ENCODE data around the gene POMT1.

DNA sequence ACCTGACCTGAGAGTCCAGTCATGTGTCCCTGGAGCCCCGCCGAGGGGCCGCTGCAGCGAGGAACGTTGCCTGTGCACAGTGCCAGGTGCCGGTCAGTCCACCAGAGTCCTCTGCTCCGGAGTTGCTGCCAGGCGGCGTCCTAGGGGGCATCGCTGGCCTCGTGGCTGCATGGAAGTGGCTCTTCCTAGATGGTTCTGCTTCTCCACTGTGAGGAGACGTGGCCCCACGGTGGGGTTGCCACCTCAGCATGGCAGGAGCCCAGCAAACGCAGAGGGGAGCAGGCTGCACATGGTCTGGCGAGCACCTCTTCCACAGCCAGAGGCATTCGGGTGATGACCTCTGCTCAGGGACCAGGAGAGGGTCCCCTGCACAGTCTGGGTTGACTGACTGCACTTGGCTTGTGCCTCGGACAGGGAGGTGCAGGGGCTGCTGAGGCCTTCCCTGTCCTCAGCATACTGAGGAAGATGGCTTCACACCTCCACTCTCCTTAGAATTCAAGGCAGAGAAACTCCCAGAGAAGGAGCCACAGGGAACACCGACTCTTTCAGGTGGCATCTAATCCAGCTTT lies 25.9 kb upstream of the POMT1 start:
- TF ChIP-seq, protein P1, sequence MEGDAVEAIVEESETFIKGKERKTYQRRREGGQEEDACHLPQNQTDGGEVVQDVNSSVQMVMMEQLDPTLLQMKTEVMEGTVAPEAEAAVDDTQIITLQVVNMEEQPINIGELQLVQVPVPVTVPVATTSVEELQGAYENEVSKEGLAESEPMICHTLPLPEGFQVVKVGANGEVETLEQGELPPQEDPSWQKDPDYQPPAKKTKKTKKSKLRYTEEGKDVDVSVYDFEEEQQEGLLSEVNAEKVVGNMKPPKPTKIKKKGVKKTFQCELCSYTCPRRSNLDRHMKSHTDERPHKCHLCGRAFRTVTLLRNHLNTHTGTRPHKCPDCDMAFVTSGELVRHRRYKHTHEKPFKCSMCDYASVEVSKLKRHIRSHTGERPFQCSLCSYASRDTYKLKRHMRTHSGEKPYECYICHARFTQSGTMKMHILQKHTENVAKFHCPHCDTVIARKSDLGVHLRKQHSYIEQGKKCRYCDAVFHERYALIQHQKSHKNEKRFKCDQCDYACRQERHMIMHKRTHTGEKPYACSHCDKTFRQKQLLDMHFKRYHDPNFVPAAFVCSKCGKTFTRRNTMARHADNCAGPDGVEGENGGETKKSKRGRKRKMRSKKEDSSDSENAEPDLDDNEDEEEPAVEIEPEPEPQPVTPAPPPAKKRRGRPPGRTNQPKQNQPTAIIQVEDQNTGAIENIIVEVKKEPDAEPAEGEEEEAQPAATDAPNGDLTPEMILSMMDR (IDR thresholded peaks at IDR 0.05): no peak
- no peak for TF ChIP-seq POLR2A (IDR thresholded peaks at IDR 0.05)
